Testis (tissue), 2 donors: ENCODE data around the gene MOV10L1.

ENCODE experiments used
- CTCF ChIP-seq, 3 experiments: fragments of 450-650 bp in 2 of 3; fragments of 200-600 bp in 1 of 3; sonication (generic) in 1 of 3; IDR thresholded peaks; one replicate each; pipeline ENCODE4 v1.5.1; 2016 to 2019; ENCODE audit warnings: antibody characterized with exemption in 3 of 3, mild to moderate bottlenecking in 2 of 3, moderate library complexity in 1 of 3
- POLR2A ChIP-seq: fragments of 450-650 bp; IDR thresholded peaks from one replicate; pipeline ENCODE4 v1.6.1; 2017; ENCODE audit warnings: antibody characterized with exemption, mild to moderate bottlenecking, moderate library complexity

GRCh38 chr22:50196256-50196655, 106.5 kb downstream of the MOV10L1 start:
- TF ChIP-seq CTCF (IDR thresholded peaks at IDR 0.05), result no peak
- no peak for TF ChIP-seq POLR2A
